LNCaP clone FGC (cell line): ENCODE measurements around the gene CACNA1S.

Experiments
- DNase-seq: peaks from one replicate; pipeline ENCODE4 v3.0.0-alpha.2; 2011; ENCODE audit warnings: low read depth
- H3K4me3 ChIP-seq: 2 replicates; pipeline ENCODE4 v1.5.1; 2011; ENCODE audit warnings: mild to moderate bottlenecking, low read depth, low read length, control low read depth
- CTCF ChIP-seq: IDR thresholded peaks from 2 replicates; pipeline ENCODE4 v1.5.1; 2012; ENCODE audit warnings: mild to moderate bottlenecking; ENCODE audit not compliant: control insufficient read depth, insufficient read depth; ENCODE audit errors: extremely low read depth

CACNA1S gene

GRCh38 chr1:201112173-201112731 is at the start of gene CACNA1S:
Gene CACNA1S, minus strand, starts transcription at chr1:201112426. Its CDS starts 87 bp downstream, at chr1:201112339.
- no peak for TF ChIP-seq CTCF
- H3K4me3 ChIP-seq: no peak within 1 kb of the TSS
- no peak for DNase-seq

DNA sequence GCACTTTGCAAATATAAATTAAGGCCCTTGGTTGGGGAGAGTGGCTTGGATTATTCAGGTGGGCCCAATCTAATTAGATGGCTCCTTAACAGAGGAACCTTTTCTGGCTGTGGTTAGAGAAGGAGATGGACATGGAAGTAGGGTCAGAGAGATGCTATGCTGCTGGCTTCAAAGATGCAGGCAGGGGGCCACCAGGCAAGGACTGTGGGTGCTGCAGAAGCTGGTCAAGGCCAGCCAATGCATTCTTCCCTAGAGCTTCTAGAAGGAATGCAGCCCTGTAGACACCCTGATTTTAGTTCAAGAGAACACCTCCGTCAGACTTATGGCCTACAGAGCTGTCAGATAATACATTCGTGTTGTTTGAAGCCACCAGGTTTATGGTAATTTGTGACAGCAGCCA is 45.7 kb upstream of the CACNA1S start:
- DNase-seq: no peak
- no peak for TF ChIP-seq CTCF
- H3K4me3 ChIP-seq: no peak overlapping the region

DNA sequence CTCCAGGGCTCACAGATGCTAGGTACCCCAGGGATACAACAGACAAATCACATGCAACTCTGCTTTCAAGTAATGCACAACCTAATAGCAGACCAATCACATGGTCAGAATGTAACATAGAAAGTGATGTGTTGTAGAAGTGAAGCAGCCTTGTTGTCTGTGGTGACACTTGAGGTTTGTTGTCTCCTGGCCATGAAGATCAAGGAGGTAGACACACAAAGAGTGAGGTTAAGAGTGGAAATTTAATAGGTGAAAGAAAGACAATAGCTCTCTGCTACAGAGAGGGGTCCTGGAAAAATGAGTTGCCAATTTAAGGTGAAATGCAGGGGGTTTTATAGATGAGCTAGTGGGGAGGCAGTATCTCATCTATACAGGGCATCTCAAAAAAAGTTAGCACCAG is 44.6 kb upstream of the CACNA1S start:
- no peak for TF ChIP-seq CTCF
- DNase-seq: no peak

GRCh38 chr1:201156346-201156745 is 44.1 kb upstream of the CACNA1S start:
- DNase-seq: no peak
- H3K4me3 ChIP-seq: no peak overlapping the region
- no peak for TF ChIP-seq CTCF

More for the DNA sequence above, 44.6 kb upstream of the CACNA1S start:
- no peak overlapping the region for H3K4me3 ChIP-seq

- TF ChIP-seq CTCF: no peak
Observed at GRCh38 chr1:201155354-201155753, 43.1 kb upstream of the CACNA1S start.

DNA sequence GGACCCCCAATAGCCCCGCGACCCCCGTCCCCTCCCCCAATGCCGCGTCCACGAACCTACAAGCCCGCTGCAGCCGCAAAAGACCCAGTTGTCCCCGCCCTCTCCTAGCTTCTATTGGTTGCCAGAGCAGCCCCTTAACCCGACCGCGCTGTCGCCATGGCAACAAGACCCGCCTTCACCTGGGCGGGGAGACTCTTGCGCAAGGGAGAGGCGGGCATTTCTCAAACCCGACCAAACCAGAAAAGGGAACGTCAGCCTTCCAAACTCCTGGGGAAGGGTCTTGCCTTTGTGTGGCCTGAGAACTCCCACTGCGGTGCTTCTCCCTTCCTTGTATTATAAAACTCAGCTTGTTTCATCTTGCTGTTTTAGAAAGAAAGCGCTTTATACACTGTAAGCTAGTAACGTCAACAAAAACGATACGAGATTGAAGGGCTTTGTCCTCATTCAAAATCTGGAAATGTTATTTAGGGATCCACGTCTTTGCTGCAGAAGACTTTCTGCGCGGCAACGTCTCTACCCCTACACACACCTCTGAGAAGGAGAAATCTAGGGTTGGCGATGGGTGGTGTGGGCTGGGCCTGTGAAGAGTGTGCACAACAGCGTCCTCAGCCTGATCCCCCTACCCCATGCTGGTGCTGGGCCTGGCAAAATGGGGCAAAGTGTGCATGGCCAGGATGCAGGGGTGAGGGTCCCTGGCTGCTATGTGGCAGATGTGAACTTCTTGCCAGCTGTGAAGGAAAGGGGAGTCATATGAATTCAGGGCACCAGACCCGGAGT is 42.4 kb upstream of the CACNA1S start, which contains the start of gene TMEM9:
TMEM9 (minus strand) TSS at position 86 of the 777 bp plus-strand sequence. CDS start 551 bp downstream, outside the sequence.
- no peak for TF ChIP-seq CTCF

More at GRCh38 chr1:201155354-201155753, 43.1 kb upstream of the CACNA1S start:
- no peak for DNase-seq
- no peak overlapping the region for H3K4me3 ChIP-seq

More for the DNA sequence above, 42.4 kb upstream of the CACNA1S start, which contains the start of gene TMEM9:
- peak within 1 kb of the TSS; percentile 76 for H3K4me3 ChIP-seq
- DNase-seq: peak; percentile 81
